Endothelial cell of umbilical vein (primary cell): Measurements from ENCODE around the gene ATG10. TPM values are rescaled to one million over a fixed set of nuclear protein-coding genes. Genes with fewer than 3 reads are reported as not detected.
"Not testable (repeated sequence)": the region's sequence is repeated elsewhere in the genome, so short reads cannot be mapped to it uniquely, and the experiment has no call there.

Experiments
- BruUV-seq: library from RNA; stranded (reverse); fragments of 400-500 nt; replicated peaks from 2 replicates; lab custom pipeline; 2021; lab: Mats Ljungman, UMichigan
- CTCF ChIA-PET: fragments of 300-600, 350-600 bp; sonication (Branson Sonifier 250); formaldehyde crosslinking; loops from one replicate; lab custom pipeline; 2021; ENCODE audit warnings: antibody characterized with exemption, inconsistent platforms; lab: Charles Lee
- POLR2A ChIA-PET: fragments of 300-600, 350-600 bp; sonication (Branson Sonifier 250); formaldehyde crosslinking; loops from one replicate; lab custom pipeline; 2021; ENCODE audit warnings: antibody characterized with exemption, inconsistent platforms; lab: Charles Lee
- DNase-seq: peaks from one replicate; pipeline ENCODE4 v3.0.0-alpha.2; 2011; ENCODE audit warnings: low read depth, low spot score
- FAIRE-seq: peaks from 2 replicates; lab custom pipeline; 2011; peaks lifted over from hg19 to GRCh38; lab: Jason Lieb, UNC
- H2AFZ ChIP-seq: 2 replicates; pipeline ENCODE4 v1.6.0; 2012; ENCODE audit warnings: low read depth, low read length, control low read depth, inconsistent platforms
- H3K27ac ChIP-seq: 2 replicates; pipeline ENCODE4 v1.5.1; 2011; ENCODE audit warnings: low read depth, mild to moderate bottlenecking, control low read depth, low read length, moderate library complexity; ENCODE audit not compliant: insufficient read depth
- H3K27me3 ChIP-seq, 2 experiments: 2 replicates each; pipeline versions ENCODE4 v1.6.0 to v1.6.1; 2011; ENCODE audit warnings: low read length in 2 of 2, mixed read lengths in 1 of 2; ENCODE audit not compliant: control insufficient read depth in 2 of 2, insufficient read depth in 2 of 2
- H3K36me3 ChIP-seq, 2 experiments: 2 replicates in 1 of 2; 3 replicates in 1 of 2; pipeline ENCODE4 v1.5.1; 2011; ENCODE audit warnings: low read length in 2 of 2, mild to moderate bottlenecking in 1 of 2, moderate library complexity in 1 of 2; ENCODE audit not compliant: control insufficient read depth in 2 of 2, insufficient read depth in 2 of 2; ENCODE audit errors: extremely low read depth in 1 of 2
- H3K4me1 ChIP-seq: 3 replicates; pipeline ENCODE4 v1.5.1; 2011; ENCODE audit warnings: mild to moderate bottlenecking, low read length; ENCODE audit not compliant: control insufficient read depth, insufficient read depth; ENCODE audit errors: extremely low read depth
- H3K4me2 ChIP-seq: 2 replicates; pipeline ENCODE4 v1.6.1; 2011; ENCODE audit warnings: low read length, control low read depth, mixed read lengths; ENCODE audit not compliant: insufficient read depth
- H3K4me3 ChIP-seq, 3 experiments: fragments of 200-600 bp in 1 of 3; sonication (generic), shearing (Covaris generic) in 1 of 3; replicated peaks in 1 of 3; 2 replicates each; pipeline ENCODE4 v1.5.1; 2011 to 2016; ENCODE audit warnings: control low read depth in 3 of 3, low read length in 3 of 3, mild to moderate bottlenecking in 2 of 3, inconsistent platforms in 1 of 3, low read depth in 1 of 3, moderate library complexity in 1 of 3; ENCODE audit not compliant: insufficient read depth in 1 of 3
- H3K79me2 ChIP-seq: 2 replicates; pipeline ENCODE4 v1.6.0; 2012; ENCODE audit warnings: low read length, inconsistent platforms; ENCODE audit not compliant: control insufficient read depth, insufficient read depth
- H3K9ac ChIP-seq: replicated peaks from 2 replicates; pipeline ENCODE3; 2011; ENCODE audit warnings: low read length, control low read depth; ENCODE audit not compliant: insufficient read depth; ENCODE audit errors: extremely low read depth
- H3K9me1 ChIP-seq: replicated peaks from 3 replicates; pipeline ENCODE4 v1.6.0; 2011; ENCODE audit warnings: mild to moderate bottlenecking, low read length; ENCODE audit not compliant: control insufficient read depth, insufficient read depth; ENCODE audit errors: extremely low read depth
- H3K9me3 ChIP-seq: replicated peaks from 2 replicates; pipeline ENCODE4 v1.5.1; 2012; ENCODE audit warnings: low read length, inconsistent platforms; ENCODE audit not compliant: control insufficient read depth, insufficient read depth
- H4K20me1 ChIP-seq: replicated peaks from 2 replicates; pipeline ENCODE3; 2011; ENCODE audit warnings: mild to moderate bottlenecking, low read length; ENCODE audit not compliant: control insufficient read depth, insufficient read depth; ENCODE audit errors: extremely low read depth
- CTCF ChIP-seq, 2 donors: IDR thresholded peaks; 1 replicate in 1 of 2; 2 replicates in 1 of 2; pipeline ENCODE4 v1.5.1; 2011; ENCODE audit warnings: low read length in 2 of 2, mild to moderate bottlenecking in 2 of 2, moderate library complexity in 2 of 2, control low read depth in 1 of 2, inconsistent platforms in 1 of 2, low read depth in 1 of 2; ENCODE audit not compliant: insufficient read depth in 1 of 2; ENCODE audit errors: extremely low read depth in 1 of 2
- EZH2 ChIP-seq: IDR thresholded peaks from 2 replicates; pipeline ENCODE4 v1.6.1; 2012; ENCODE audit warnings: borderline replicate concordance, low read depth, mild to moderate bottlenecking, moderate library complexity, low read length, inconsistent platforms; ENCODE audit not compliant: severe bottlenecking
- FOS ChIP-seq: IDR thresholded peaks from 2 replicates; pipeline ENCODE4 v1.6.1; 2011; ENCODE audit warnings: mild to moderate bottlenecking, low read length, moderate library complexity, borderline replicate concordance; ENCODE audit not compliant: insufficient read depth
- GATA2 ChIP-seq: IDR thresholded peaks from 2 replicates; pipeline ENCODE4 v1.7.0; 2011; ENCODE audit warnings: low read depth, mild to moderate bottlenecking, moderate library complexity, mixed read lengths, low read length; ENCODE audit not compliant: insufficient read length, insufficient read depth
- JUN ChIP-seq: IDR thresholded peaks from 2 replicates; pipeline ENCODE4 v1.6.1; 2011; ENCODE audit warnings: borderline replicate concordance, low read depth; ENCODE audit not compliant: insufficient read length, insufficient read depth
- MYC ChIP-seq: IDR thresholded peaks from one replicate; pipeline ENCODE4 v1.6.1; 2011; ENCODE audit warnings: mild to moderate bottlenecking, low read depth, low read length
- POLR2A ChIP-seq: IDR thresholded peaks from 2 replicates; pipeline ENCODE4 v1.6.1; 2012; ENCODE audit warnings: low read depth, mild to moderate bottlenecking, control low read depth, low read length
- POLR2AphosphoS5 ChIP-seq: IDR thresholded peaks from 2 replicates; pipeline ENCODE4 v1.6.1; 2012; ENCODE audit warnings: low read depth, mild to moderate bottlenecking, control low read depth, low read length, moderate library complexity; ENCODE audit not compliant: insufficient read depth
- dilution Hi-C: fragments of 300-500 bp; cut with MboI; formaldehyde crosslinking; loops from one replicate; pipeline ENCODE4 v1.15.0; 2019; ENCODE audit warnings: low sequenced_read_pairs; ENCODE audit not compliant: extremely low pct_ligation_motif_present
- intact Hi-C: fragments of 100-400 bp; cut with micrococcal nuclease; formaldehyde crosslinking; loops from one replicate; pipeline ENCODE4 v1.10.0; 2022
- polyA plus RNA-seq, 4 experiments: library from polyadenylated mRNA; depleted of rRNA in 3 of 4; stranded (reverse) in 3 of 4; unstranded in 1 of 4; fragments of >200 nt; gene quantifications; 2 replicates each; pipeline versions ENCODE4 v1.2.1 to v1.2.3, GENCODE V29; 2011 to 2012; ENCODE audit warnings: missing spikeins in 1 of 4
- total RNA-seq: library from RNA; stranded (reverse); gene quantifications from 2 replicates; pipeline ENCODE4 v1.2.3, GENCODE V29; 2021
- TF ChIP-seq, protein P1 (sequence below): IDR thresholded peaks from 2 replicates; pipeline ENCODE4 v1.6.1; 2011; ENCODE audit not compliant: insufficient read depth, insufficient read length

Gene ATG10
- total and polyA plus RNA-seq, 2 donors (not counting 3 experiments of a cell fraction or from before 2014, with no cell fraction given), result 1.6 to 3.9 TPM

- Histone ChIP-seq H4K20me1 (no peaks in the 10 kb centered on the region), H3K9ac (no peak overlapping the region), H3K9me3 (no peaks in the 10 kb centered on the region), H3K4me3 (no peak overlapping the region), H3K4me1 (no peaks in the 10 kb centered on the region), H3K4me2 (no peak overlapping the region), H3K79me2 (no peaks in the 10 kb centered on the region), H3K27ac (no peak overlapping the region), H3K9me1 (no peaks in the 10 kb centered on the region), H3K36me3 (no peaks in the 10 kb centered on the region), H2AFZ (no peak overlapping the region), H3K27me3 (no peaks in the 10 kb centered on the region)
- FAIRE-seq (no peak), DNase-seq (no peak)
- BruUV-seq, result no TSS peak
- no peak for TF ChIP-seq GATA2
- no peak for TF ChIP-seq EZH2
- no peak for TF ChIP-seq POLR2AphosphoS5
- TF ChIP-seq JUN, result no peak
- TF ChIP-seq POLR2A, result no peak
- TF ChIP-seq FOS, result no peak
- no peak for TF ChIP-seq MYC
- TF ChIP-seq, protein P1, sequence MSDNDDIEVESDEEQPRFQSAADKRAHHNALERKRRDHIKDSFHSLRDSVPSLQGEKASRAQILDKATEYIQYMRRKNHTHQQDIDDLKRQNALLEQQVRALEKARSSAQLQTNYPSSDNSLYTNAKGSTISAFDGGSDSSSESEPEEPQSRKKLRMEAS, result no peak
- TF ChIP-seq CTCF (IDR thresholded peaks at IDR 0.05; ENCODE audit: extremely low read depth in 1 of 2, insufficient read depth in 1 of 2, low read depth in 1 of 2, low read length in 2 of 2), result no peak
- dilution Hi-C loops, result no loop called here
- intact Hi-C loops, result no loop called here
- CTCF ChIA-PET, result no interaction called here
- POLR2A ChIA-PET, result no interaction called here
Observed at GRCh38 chr5:81980598-81981260, 8.9 kb downstream of the ATG10 start.

GRCh38 chr5:81982172-81982685 lies 10.4 kb downstream of the ATG10 start:
- H3K4me2 ChIP-seq, H3K79me2 ChIP-seq, H3K9ac ChIP-seq, POLR2A ChIA-PET, H3K27ac ChIP-seq, BruUV-seq, CTCF ChIA-PET, intact Hi-C loops, H2AFZ ChIP-seq, H3K9me3 ChIP-seq, H3K27me3 ChIP-seq, H4K20me1 ChIP-seq, H3K9me1 ChIP-seq, H3K4me3 ChIP-seq, FAIRE-seq, DNase-seq, dilution Hi-C loops, H3K4me1 ChIP-seq, H3K36me3 ChIP-seq: not testable (repeated sequence)
